Ovary (tissue), 3 donors: ENCODE results near the gene TMEM123.

ENCODE experiments used
- EP300 ChIP-seq: sonication (generic); formaldehyde crosslinking; IDR thresholded peaks from one replicate; pipeline ENCODE4 v1.6.1; 2017; ENCODE audit warnings: antibody characterized with exemption
- TF ChIP-seq, protein P1 (sequence below), 3 donors: fragments of 450-650 bp in 2 of 3; fragments of 200-600 bp in 1 of 3; IDR thresholded peaks; one replicate each; pipeline versions ENCODE4 v1.5.1 to v1.8.0; 2016 to 2022; ENCODE audit warnings: antibody characterized with exemption in 3 of 3, mild to moderate bottlenecking in 1 of 3
- donor health status: DM: no; HTN: no; CAD: no.

DNA sequence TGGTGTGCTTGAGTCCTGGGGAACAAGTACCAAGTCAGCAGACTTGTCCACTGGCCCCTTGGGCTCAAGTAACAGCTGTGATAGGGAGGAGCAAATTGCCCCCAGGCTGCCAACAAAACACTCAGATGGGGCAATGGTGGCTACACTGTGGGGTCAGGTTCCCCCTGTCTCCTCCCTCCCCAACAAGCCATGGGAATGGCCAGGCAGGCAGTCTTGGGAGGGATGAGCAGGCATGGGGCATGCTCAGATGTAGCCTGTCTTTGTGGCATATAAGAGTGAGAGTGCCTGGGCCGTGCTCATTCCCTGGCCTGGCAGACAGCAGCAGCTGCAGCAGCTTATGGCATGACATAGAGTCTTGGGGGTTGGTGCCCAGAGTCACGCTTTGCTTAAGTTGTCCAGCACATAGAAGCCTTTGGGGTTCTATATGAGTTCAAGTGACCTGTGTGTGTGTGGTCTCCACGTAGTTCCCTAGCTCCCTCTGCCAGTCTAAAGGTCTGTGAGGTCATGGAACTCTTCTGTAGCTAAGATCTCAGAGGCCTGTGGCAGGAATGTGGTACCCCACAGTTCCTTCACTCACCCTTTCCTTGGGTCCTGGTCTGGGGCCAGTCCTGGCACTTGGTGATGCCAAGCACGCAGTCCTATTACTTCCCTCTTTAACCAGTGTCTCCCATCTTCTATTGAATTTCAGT is 60.9 kb downstream of the TMEM123 start:
- TF ChIP-seq, protein P1, sequence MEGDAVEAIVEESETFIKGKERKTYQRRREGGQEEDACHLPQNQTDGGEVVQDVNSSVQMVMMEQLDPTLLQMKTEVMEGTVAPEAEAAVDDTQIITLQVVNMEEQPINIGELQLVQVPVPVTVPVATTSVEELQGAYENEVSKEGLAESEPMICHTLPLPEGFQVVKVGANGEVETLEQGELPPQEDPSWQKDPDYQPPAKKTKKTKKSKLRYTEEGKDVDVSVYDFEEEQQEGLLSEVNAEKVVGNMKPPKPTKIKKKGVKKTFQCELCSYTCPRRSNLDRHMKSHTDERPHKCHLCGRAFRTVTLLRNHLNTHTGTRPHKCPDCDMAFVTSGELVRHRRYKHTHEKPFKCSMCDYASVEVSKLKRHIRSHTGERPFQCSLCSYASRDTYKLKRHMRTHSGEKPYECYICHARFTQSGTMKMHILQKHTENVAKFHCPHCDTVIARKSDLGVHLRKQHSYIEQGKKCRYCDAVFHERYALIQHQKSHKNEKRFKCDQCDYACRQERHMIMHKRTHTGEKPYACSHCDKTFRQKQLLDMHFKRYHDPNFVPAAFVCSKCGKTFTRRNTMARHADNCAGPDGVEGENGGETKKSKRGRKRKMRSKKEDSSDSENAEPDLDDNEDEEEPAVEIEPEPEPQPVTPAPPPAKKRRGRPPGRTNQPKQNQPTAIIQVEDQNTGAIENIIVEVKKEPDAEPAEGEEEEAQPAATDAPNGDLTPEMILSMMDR (IDR thresholded peaks at IDR 0.05), result no peak
- no peak for TF ChIP-seq EP300
